Uterus (tissue), 4 donors: Measurements from ENCODE around the gene NENF. TPM values are rescaled to one million over a fixed set of nuclear protein-coding genes. Genes with fewer than 3 reads are reported as not detected.

Experiments used
- DNase-seq, 2 donors: peaks; one replicate each; pipeline ENCODE4 v3.0.0-alpha.2; 2019 to 2020
- H3K27ac ChIP-seq, 2 donors: fragments of 200-600 bp; sonication (generic); 1 replicate in 1 of 2; 2 replicates in 1 of 2; pipeline ENCODE4 v1.5.1; 2016 to 2018
- H3K27me3 ChIP-seq, 2 donors: fragments of 200-600 bp; sonication (generic); one replicate each; pipeline ENCODE4 v1.5.1; 2018 to 2019; ENCODE audit warnings: control low read depth in 1 of 2
- H3K36me3 ChIP-seq, 2 donors: fragments of 200-600 bp; sonication (generic); one replicate each; pipeline ENCODE4 v1.5.1; 2019; ENCODE audit warnings: control low read depth in 1 of 2
- H3K4me1 ChIP-seq, 2 donors: fragments of 200-600 bp; sonication (generic); one replicate each; pipeline ENCODE4 v1.5.1; 2018 to 2019; ENCODE audit warnings: control low read depth in 1 of 2
- H3K4me3 ChIP-seq, 2 donors: fragments of 200-600 bp; sonication (generic); 1 replicate in 1 of 2; 2 replicates in 1 of 2; pipeline ENCODE4 v1.5.1; 2018 to 2019; ENCODE audit warnings: mild to moderate bottlenecking in 1 of 2
- H3K9me3 ChIP-seq, 2 donors: fragments of 200-600 bp; sonication (generic); one replicate each; pipeline ENCODE4 v1.5.1; 2019; ENCODE audit warnings: control low read depth in 1 of 2
- POLR2A ChIP-seq, 2 donors: fragments of 450-650 bp; IDR thresholded peaks; one replicate each; pipeline ENCODE4 v1.6.1; 2016; ENCODE audit warnings: antibody characterized with exemption in 2 of 2, mild to moderate bottlenecking in 1 of 2, moderate library complexity in 1 of 2
- intact Hi-C: fragments of 100-400 bp; cut with DNase I; formaldehyde crosslinking; loops from one replicate; pipeline ENCODE4 v1.15.1; 2023; ENCODE audit warnings: low total_unique reads
- total RNA-seq, 4 donors: library from RNA; depleted of rRNA in 3 of 4; stranded (reverse); fragments of >200 nt in 3 of 4; gene quantifications; one replicate each; pipeline versions ENCODE4 v1.1.0 to v1.2.4, GENCODE V29; 2014 to 2023
- TF ChIP-seq, protein P1 (sequence below), 4 experiments: fragments of 200-600 bp in 2 of 4; fragments of 450-650 bp in 2 of 4; sonication (generic) in 2 of 4; IDR thresholded peaks; one replicate each; pipeline ENCODE4 v1.5.1; 2016 to 2019; ENCODE audit warnings: antibody characterized with exemption in 4 of 4, mild to moderate bottlenecking in 2 of 4, moderate library complexity in 1 of 4
- donor health status: DM: yes; HTN: yes; CAD: no.

The NENF gene
- total RNA-seq, 4 donors from 2014 or later = 35.0 to 180 (median 122) TPM

DNA sequence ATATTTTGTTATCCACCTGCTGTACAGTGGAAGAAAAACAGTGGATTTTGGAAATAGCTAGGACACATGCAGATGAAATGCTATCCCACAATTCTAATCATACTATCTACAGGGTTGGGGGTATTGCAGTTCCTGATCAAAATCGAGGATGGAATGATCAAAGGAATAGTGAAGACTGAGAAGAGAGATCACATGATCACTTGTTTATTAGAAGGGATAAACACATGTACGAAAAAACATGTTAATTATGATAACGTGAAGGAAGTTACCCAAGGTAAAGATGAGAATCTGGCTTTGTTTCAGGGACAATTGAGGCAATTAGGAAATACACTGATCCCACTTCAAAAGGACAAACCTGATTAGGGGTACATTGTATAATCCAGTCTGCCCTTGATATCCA, 8.8 kb upstream of the NENF start:
- DNase-seq = no peak
- no peak overlapping the region for H3K27ac ChIP-seq
- no peaks in the 10 kb centered on the region for H3K27me3 ChIP-seq
- H3K36me3 ChIP-seq = no peaks in the 10 kb centered on the region
- intact Hi-C loops = no loop called here
- no peaks in the 10 kb centered on the region for H3K4me1 ChIP-seq
- no peaks in the 10 kb centered on the region for H3K9me3 ChIP-seq
- no peak overlapping the region for H3K4me3 ChIP-seq
- no peak for TF ChIP-seq POLR2A (IDR thresholded peaks at IDR 0.05)
- TF ChIP-seq, protein P1, sequence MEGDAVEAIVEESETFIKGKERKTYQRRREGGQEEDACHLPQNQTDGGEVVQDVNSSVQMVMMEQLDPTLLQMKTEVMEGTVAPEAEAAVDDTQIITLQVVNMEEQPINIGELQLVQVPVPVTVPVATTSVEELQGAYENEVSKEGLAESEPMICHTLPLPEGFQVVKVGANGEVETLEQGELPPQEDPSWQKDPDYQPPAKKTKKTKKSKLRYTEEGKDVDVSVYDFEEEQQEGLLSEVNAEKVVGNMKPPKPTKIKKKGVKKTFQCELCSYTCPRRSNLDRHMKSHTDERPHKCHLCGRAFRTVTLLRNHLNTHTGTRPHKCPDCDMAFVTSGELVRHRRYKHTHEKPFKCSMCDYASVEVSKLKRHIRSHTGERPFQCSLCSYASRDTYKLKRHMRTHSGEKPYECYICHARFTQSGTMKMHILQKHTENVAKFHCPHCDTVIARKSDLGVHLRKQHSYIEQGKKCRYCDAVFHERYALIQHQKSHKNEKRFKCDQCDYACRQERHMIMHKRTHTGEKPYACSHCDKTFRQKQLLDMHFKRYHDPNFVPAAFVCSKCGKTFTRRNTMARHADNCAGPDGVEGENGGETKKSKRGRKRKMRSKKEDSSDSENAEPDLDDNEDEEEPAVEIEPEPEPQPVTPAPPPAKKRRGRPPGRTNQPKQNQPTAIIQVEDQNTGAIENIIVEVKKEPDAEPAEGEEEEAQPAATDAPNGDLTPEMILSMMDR (IDR thresholded peaks at IDR 0.05) = no peak

DNA sequence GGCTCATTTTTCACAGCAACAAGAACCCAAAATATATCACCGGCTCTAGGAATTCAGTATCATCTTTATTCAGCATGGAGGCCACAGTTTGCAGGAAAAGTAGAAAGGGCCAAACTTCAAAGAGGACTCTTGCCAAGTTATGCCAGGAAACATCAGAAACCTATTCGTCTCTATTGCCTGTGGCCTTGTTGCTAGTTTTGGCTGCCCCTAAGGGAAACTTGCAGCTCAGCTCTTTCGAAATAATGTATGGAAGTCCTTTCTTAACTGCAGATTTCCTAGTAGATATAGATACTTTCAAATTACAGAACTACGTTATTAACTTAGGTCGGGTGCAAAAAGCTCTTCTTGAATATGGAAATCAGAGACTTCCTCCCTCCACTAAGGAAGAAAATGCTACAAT, 4.2 kb upstream of the NENF start:
- no peaks in the 10 kb centered on the region for H3K27me3 ChIP-seq
- TF ChIP-seq POLR2A (IDR thresholded peaks at IDR 0.05) = no peak
- TF ChIP-seq, protein P1 (IDR thresholded peaks at IDR 0.05) = no peak
- intact Hi-C loops = no loop called here
- H3K4me3 ChIP-seq = no peak overlapping the region
- no peaks in the 10 kb centered on the region for H3K9me3 ChIP-seq
- DNase-seq = no peak
- no peaks in the 10 kb centered on the region for H3K36me3 ChIP-seq
- H3K4me1 ChIP-seq = peaks cover 0 to 1% of the 10 kb centered on the region in 2 donors
- H3K27ac ChIP-seq = no peak overlapping the region

GRCh38 chr1:212430416-212430815, 2.3 kb upstream of the NENF start:
- intact Hi-C loops = no loop called here
- Histone ChIP-seq H3K27me3 (no peaks in the 10 kb centered on the region), H3K27ac (no peak overlapping the region), H3K36me3 (no peaks in the 10 kb centered on the region), H3K4me3 (no peak overlapping the region), H3K4me1 (peaks cover 0 to 7% of the 10 kb centered on the region in 2 donors), H3K9me3 (no peaks in the 10 kb centered on the region)
- TF ChIP-seq, protein P1 (IDR thresholded peaks at IDR 0.05) = no peak
- TF ChIP-seq POLR2A (IDR thresholded peaks at IDR 0.05) = no peak
- DNase-seq = no peak

GRCh38 chr1:212430955-212431394, 1.7 kb upstream of the NENF start:
- Histone ChIP-seq H3K9me3 (no peaks in the 10 kb centered on the region), H3K27me3 (no peaks in the 10 kb centered on the region), H3K27ac (no peak overlapping the region), H3K36me3 (no peaks in the 10 kb centered on the region), H3K4me1 (peaks cover 0 to 7% of the 10 kb centered on the region in 2 donors), H3K4me3 (no peak overlapping the region)
- intact Hi-C loops = no loop called here
- DNase-seq = no peak
- TF ChIP-seq, protein P1 (IDR thresholded peaks at IDR 0.05) = no peak
- TF ChIP-seq POLR2A (IDR thresholded peaks at IDR 0.05) = no peak

DNA sequence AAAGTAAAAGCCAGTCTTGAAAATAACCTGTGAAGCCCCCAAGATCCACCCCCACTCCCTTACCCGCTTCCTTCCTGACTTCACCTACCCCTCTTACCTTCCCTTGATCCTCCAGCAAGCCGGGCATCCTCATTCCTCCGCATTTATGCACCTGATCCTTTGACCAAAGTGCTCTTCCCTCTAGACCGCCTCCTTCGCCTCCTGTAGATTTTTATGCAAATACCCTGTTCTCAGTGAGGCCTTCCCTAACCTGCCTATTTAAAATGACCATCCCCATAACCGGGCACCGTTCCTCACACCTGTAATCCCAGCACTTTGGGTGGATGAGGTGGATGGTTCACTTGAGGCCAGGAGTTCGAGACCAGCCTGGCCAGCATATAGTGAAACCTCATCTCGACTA, 1.1 kb upstream of the NENF start:
- TF ChIP-seq, protein P1 (IDR thresholded peaks at IDR 0.05) = no peak
- no peak for TF ChIP-seq POLR2A (IDR thresholded peaks at IDR 0.05)
- H3K4me3 ChIP-seq = no peak overlapping the region
- H3K9me3 ChIP-seq = no peaks in the 10 kb centered on the region
- intact Hi-C loops = no loop called here
- DNase-seq = no peak
- peaks cover 0 to 7% of the 10 kb centered on the region in 2 donors for H3K4me1 ChIP-seq
- H3K27ac ChIP-seq = peak overlapping the region in 1 of 2 donors; percentile 93
- no peaks in the 10 kb centered on the region for H3K36me3 ChIP-seq
- no peaks in the 10 kb centered on the region for H3K27me3 ChIP-seq
